ENCODE data around the gene SYNCRIP.
"Not testable (repeated sequence)": the region's sequence is repeated elsewhere in the genome, so short reads cannot be mapped to it uniquely, and the experiment has no call there.

Gene SYNCRIP

GRCh38 chr6:85669735-85670194, 27.1 kb upstream of the SYNCRIP start:
- FAIRE-seq: peak; percentile 92

- no peak for FAIRE-seq
Observed at GRCh38 chr6:85662251-85662650, 19.6 kb upstream of the SYNCRIP start.

- FAIRE-seq: no peak
Observed at GRCh38 chr6:85660181-85660611, 17.5 kb upstream of the SYNCRIP start.

GRCh38 chr6:85650606-85651005, 7.9 kb upstream of the SYNCRIP start:
- no peak for FAIRE-seq

- FAIRE-seq: no peak
Observed at GRCh38 chr6:85644279-85644762, 1.6 kb upstream of the SYNCRIP start.

GRCh38 chr6:85643537-85644278, 1.0 kb upstream of the SYNCRIP start:
- FAIRE-seq: no peak

GRCh38 chr6:85641897-85642773, 551 bp downstream of the SYNCRIP start:
- FAIRE-seq: no peak

GRCh38 chr6:85641522-85641896, 1.2 kb downstream of the SYNCRIP start:
- no peak for FAIRE-seq

- no peak for FAIRE-seq
Observed at GRCh38 chr6:85640821-85641220, 1.9 kb downstream of the SYNCRIP start.

- no peak for FAIRE-seq
Observed at GRCh38 chr6:85637579-85637978, 5.1 kb downstream of the SYNCRIP start.

GRCh38 chr6:85632164-85632942, 10.3 kb downstream of the SYNCRIP start:
- no peak for FAIRE-seq

- FAIRE-seq: not testable (repeated sequence)
Observed at GRCh38 chr6:85631117-85631516, 11.6 kb downstream of the SYNCRIP start.

- no peak for FAIRE-seq
Observed at GRCh38 chr6:85628353-85628752, 14.3 kb downstream of the SYNCRIP start.

GRCh38 chr6:85620308-85620707, 22.4 kb downstream of the SYNCRIP start:
- FAIRE-seq: no peak

GRCh38 chr6:85614780-85615179, 27.9 kb downstream of the SYNCRIP start:
- no peak for FAIRE-seq

- FAIRE-seq: no peak
Observed at GRCh38 chr6:85612690-85613474, 29.8 kb downstream of the SYNCRIP start.

GRCh38 chr6:85610182-85610895, 32.3 kb downstream of the SYNCRIP start:
- FAIRE-seq: no peak

GRCh38 chr6:85602100-85602499, 40.6 kb downstream of the SYNCRIP start:
- FAIRE-seq: peak; percentile 73

GRCh38 chr6:85600713-85601313, 41.9 kb downstream of the SYNCRIP start:
- FAIRE-seq: no peak

- peak; percentile 66 for FAIRE-seq
Observed at GRCh38 chr6:85594197-85594930, 48.3 kb downstream of the SYNCRIP start.
